HUES48 (cell line): Measurements from ENCODE around the gene USP25.

ENCODE experiments used
- H3K27ac ChIP-seq: one replicate; pipeline ENCODE4 v1.7.0; 2013; ENCODE audit warnings: low read depth, low read length, inconsistent platforms
- H3K27me3 ChIP-seq: 2 replicates; pipeline ENCODE4 v1.6.1; 2013; ENCODE audit warnings: mild to moderate bottlenecking, low read length; ENCODE audit not compliant: control insufficient read depth, insufficient read depth
- H3K36me3 ChIP-seq: 2 replicates; pipeline ENCODE4 v1.6.1; 2013; ENCODE audit warnings: low read length; ENCODE audit not compliant: control insufficient read depth, insufficient read depth
- H3K4me1 ChIP-seq: 2 replicates; pipeline ENCODE4 v1.6.1; 2013; ENCODE audit warnings: mild to moderate bottlenecking, low read length; ENCODE audit not compliant: control insufficient read depth, insufficient read depth
- H3K4me3 ChIP-seq: 2 replicates; pipeline ENCODE4 v1.5.1; 2013; ENCODE audit warnings: mild to moderate bottlenecking, low read depth, low read length
- H3K9ac ChIP-seq: 2 replicates; pipeline ENCODE4 v1.6.1; 2013; ENCODE audit warnings: mild to moderate bottlenecking, low read depth, low read length, moderate library complexity
- H3K9me3 ChIP-seq: 2 replicates; pipeline ENCODE4 v1.6.1; 2013; ENCODE audit warnings: low read length; ENCODE audit not compliant: control insufficient read depth, insufficient read depth

Gene USP25, protein sequence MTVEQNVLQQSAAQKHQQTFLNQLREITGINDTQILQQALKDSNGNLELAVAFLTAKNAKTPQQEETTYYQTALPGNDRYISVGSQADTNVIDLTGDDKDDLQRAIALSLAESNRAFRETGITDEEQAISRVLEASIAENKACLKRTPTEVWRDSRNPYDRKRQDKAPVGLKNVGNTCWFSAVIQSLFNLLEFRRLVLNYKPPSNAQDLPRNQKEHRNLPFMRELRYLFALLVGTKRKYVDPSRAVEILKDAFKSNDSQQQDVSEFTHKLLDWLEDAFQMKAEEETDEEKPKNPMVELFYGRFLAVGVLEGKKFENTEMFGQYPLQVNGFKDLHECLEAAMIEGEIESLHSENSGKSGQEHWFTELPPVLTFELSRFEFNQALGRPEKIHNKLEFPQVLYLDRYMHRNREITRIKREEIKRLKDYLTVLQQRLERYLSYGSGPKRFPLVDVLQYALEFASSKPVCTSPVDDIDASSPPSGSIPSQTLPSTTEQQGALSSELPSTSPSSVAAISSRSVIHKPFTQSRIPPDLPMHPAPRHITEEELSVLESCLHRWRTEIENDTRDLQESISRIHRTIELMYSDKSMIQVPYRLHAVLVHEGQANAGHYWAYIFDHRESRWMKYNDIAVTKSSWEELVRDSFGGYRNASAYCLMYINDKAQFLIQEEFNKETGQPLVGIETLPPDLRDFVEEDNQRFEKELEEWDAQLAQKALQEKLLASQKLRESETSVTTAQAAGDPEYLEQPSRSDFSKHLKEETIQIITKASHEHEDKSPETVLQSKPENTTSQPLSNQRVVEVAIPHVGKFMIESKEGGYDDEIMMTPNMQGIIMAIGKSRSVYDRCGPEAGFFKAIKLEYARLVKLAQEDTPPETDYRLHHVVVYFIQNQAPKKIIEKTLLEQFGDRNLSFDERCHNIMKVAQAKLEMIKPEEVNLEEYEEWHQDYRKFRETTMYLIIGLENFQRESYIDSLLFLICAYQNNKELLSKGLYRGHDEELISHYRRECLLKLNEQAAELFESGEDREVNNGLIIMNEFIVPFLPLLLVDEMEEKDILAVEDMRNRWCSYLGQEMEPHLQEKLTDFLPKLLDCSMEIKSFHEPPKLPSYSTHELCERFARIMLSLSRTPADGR

DNA sequence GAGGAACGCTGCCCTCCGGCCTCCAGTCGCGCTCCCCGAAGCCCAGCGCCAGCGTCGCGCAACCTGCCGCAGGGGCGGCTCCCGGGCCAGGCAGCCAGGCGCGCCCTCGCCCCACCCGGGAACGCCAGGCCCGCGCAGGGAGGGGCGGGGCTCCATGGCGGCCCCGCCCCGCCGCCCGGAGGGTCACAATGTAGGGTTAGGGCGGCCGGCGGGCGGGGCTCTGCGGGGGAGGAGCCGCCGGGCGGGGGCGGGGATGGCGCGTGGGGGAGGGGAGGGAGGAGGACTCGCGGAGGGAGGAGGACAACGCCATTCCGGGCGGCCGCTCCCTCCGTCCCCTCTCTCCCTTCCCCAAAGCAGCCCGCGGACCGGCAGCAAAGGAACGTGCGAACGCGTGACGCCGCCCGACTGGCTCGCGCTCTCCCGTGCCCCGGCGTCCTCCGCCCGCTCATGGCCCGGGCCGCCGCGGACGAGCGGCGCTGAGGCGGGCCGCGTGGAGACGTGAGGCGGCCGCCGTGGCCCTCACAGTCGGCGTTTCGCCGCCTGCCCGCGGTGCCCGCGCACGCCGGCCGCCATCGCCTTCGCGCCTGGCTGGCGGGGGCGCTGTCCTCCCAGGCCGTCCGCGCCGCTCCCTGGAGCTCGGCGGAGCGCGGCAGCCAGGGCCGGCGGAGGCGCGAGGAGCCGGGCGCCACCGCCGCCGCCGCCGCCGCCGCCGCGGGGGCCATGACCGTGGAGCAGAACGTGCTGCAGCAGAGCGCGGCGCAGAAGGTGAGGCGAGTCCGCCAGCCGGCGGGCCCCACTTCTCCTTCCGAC is at the start of gene USP25:
TSS of gene USP25 (plus strand) at position 309 of the 810 bp plus-strand sequence. CDS start at position 721, 412 bp downstream.
- peak within 1 kb of the TSS; percentile 92 for H3K4me3 ChIP-seq
- no peaks in the 10 kb centered on the region for H3K9me3 ChIP-seq
- peak within 1 kb of the TSS; percentile 95 for H3K9ac ChIP-seq
- H3K4me1 ChIP-seq, result peaks cover 21% of the 10 kb centered on the region
- H3K36me3 ChIP-seq, result no peaks in the 10 kb centered on the region
- no peaks in the 10 kb centered on the region for H3K27me3 ChIP-seq
- H3K27ac ChIP-seq, result peak within 1 kb of the TSS; percentile 89

DNA sequence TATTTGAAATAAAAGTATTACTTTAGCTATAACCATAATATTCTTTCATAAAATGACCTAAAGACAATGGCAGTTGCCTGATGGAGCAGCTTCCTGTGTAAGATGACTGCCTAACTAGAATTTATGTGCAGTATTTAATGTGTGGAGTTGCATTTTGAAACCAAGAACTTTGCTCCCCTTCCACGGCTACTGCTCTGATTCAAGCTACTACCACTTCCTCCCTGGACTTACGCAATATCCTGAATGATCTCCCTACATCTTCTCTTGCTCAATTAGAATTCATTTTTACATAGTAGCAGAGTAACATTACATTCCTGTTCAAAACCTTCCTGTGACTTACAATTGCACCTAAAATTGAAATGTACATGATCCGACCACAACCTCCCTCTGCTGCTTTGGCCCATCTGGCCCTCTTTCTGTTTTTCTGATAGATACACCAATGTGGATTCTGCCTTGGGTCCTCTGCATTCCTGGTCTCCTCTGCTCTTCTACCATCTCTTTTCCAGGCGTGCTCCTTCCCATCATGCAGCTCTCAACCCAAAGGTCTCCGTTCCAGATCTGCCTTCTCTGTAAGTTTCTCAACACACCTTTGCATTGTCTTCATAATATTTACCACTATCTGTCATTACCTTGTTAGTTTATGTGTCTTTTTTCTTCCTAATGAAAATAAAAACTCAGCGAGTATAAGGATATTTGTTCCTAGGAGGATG is 47.4 kb upstream of the USP25 start:
- Histone ChIP-seq H3K36me3 (no peaks in the 10 kb centered on the region), H3K27ac (no peak overlapping the region), H3K4me3 (no peak overlapping the region), H3K9me3 (no peaks in the 10 kb centered on the region), H3K9ac (no peak overlapping the region), H3K4me1 (no peaks in the 10 kb centered on the region), H3K27me3 (no peaks in the 10 kb centered on the region)

DNA sequence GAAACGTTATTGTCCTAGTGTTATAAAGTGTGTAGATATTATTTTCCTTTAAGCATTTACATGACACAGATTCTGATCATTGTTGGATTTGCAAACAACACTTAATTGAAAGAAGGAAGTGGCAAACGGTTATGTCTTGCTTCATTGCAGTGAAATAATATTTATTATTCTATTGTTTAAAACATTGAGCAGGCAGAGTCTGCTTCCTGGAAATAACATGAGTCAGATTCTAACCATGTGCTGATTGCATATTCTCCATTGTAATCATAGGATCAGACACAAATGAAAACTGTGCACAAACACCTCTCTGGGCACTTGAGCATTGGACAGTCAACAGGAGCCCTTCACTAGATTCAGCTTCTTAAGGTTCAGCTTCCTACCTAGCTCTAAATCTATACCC is 46.8 kb upstream of the USP25 start:
- H3K4me3 ChIP-seq, result no peak overlapping the region
- no peaks in the 10 kb centered on the region for H3K4me1 ChIP-seq
- no peaks in the 10 kb centered on the region for H3K27me3 ChIP-seq
- no peaks in the 10 kb centered on the region for H3K36me3 ChIP-seq
- no peak overlapping the region for H3K9ac ChIP-seq
- H3K9me3 ChIP-seq, result no peaks in the 10 kb centered on the region
- H3K27ac ChIP-seq, result no peak overlapping the region

DNA sequence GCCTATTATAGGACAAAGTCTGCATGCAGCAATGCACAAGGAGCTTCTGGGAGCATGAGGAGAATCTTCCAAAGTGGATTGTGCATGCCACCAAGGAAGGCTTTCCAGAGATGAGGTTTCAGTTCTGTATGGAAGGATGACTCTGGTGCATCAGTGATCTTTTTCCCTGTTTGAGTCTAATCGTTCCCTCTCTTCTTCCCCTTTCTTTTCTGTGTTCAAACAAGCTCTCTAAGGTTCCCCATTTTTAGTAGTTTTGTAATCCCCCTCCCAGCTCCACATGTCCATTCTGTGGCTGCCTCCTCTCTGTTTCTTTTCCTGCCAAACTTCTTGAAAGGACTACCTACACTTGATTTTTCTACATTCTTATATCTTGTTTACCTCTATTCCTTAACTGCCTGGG is 43.3 kb upstream of the USP25 start:
- H3K9ac ChIP-seq, result no peak overlapping the region
- H3K4me1 ChIP-seq, result no peaks in the 10 kb centered on the region
- no peaks in the 10 kb centered on the region for H3K9me3 ChIP-seq
- H3K27ac ChIP-seq, result no peak overlapping the region
- no peaks in the 10 kb centered on the region for H3K27me3 ChIP-seq
- no peaks in the 10 kb centered on the region for H3K36me3 ChIP-seq
- H3K4me3 ChIP-seq, result no peak overlapping the region

DNA sequence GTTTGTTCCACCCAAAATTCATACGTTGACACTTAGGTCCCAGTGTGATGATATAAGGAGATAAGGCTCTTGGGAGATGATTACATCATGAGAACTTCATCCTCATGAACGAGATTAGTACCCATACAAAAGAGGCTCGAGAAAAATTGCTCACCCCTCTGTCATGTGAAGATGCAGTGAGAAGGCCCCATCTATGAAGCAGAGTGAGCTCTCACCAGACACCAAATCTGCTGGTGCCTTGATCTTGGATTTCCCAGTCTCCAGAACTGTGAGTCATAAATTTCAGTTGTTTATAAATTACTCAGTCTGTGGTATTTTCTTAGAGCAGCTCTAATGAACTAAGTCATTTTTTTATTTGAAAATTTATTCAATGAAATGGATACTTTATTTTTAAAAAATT is 42.6 kb upstream of the USP25 start:
- Histone ChIP-seq H3K4me1 (no peaks in the 10 kb centered on the region), H3K27ac (no peak overlapping the region), H3K27me3 (no peaks in the 10 kb centered on the region)

DNA sequence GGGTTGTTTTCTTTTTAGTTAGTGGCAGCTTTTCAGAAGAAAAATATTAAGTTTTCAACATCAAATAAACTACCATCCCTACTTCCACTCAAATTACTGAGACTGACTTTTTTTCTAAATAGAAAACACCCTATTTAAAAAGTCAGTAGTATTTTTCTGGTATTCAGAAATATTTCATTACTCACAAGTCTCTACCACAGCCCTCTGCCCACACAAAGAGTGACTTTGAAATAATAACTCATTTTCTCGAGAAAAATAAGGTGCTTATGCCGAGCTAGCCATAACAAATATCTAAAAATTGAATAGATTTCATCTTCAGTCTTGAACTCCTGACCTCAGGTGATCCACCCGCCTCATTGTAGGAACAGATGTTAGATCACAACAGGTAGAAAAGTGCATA is 41.8 kb upstream of the USP25 start:
- Histone ChIP-seq H3K9me3 (no peaks in the 10 kb centered on the region), H3K36me3 (no peaks in the 10 kb centered on the region), H3K4me3 (no peak overlapping the region), H3K27ac (no peak overlapping the region), H3K9ac (no peak overlapping the region), H3K4me1 (no peaks in the 10 kb centered on the region), H3K27me3 (no peaks in the 10 kb centered on the region)

More for the DNA sequence above, 42.6 kb upstream of the USP25 start:
- no peaks in the 10 kb centered on the region for H3K9me3 ChIP-seq
- H3K36me3 ChIP-seq, result no peaks in the 10 kb centered on the region
- H3K9ac ChIP-seq, result no peak overlapping the region
- no peak overlapping the region for H3K4me3 ChIP-seq

DNA sequence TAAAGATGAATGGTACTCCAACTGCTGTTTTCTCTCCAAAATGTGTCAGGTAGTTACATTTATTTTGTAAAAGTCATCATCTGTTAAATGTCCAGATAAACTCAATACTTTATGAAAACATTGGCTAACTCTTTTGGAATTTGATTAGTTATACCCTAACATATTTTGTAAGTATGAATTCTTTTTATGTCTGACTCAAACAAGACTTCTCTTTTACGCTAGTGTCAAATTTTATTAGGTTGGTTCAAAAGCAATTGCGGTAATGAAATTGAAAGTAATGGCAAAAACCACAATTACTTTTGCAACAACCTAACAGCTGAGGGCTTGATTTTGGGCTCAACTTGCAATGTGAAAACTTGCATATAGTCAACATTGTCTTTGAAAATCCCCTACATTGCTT is 41.0 kb upstream of the USP25 start:
- Histone ChIP-seq H3K27ac (no peak overlapping the region), H3K9me3 (no peaks in the 10 kb centered on the region), H3K27me3 (no peaks in the 10 kb centered on the region), H3K4me3 (no peak overlapping the region), H3K36me3 (no peaks in the 10 kb centered on the region), H3K9ac (no peak overlapping the region), H3K4me1 (no peaks in the 10 kb centered on the region)

DNA sequence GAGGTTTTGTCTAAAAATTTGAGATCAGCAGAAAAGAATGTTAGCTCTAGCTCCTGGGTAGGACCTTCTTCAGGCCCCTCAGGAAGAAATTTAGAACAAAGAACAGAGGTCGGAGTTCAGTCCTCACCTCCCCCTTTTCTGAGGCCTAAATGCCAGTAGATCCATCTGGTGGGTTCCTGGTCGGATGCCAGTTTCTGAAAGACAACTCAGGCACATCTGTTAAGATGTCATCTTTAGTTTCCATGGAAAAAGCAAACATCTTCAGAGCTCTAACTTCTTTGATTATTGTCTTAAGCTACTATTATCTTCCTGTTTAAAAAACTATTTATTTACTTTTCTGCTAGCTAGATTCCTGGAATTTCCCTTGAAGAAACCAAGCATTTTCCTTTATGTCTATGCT is 37.1 kb upstream of the USP25 start:
- no peak overlapping the region for H3K9ac ChIP-seq
- H3K27ac ChIP-seq, result no peak overlapping the region

DNA sequence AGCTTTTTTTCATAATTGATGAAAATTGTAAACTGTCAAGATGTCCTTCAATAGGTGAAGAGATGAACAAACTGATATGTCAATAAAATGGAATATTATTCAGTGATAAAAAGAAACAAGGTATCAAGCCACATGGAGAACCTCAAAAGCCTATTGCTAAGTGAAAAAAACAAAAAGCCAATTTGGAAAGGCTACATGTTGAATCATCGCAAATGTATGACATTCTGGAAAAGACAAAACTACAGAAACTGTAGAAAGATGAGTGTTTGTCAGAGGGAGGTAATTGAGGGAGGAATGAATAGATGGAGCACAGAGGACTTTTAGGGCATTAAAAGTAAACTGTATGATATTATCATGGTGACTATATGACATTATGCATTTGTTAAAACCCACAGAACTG is 34.5 kb upstream of the USP25 start:
- no peaks in the 10 kb centered on the region for H3K27me3 ChIP-seq
- no peak overlapping the region for H3K27ac ChIP-seq
- H3K4me3 ChIP-seq, result no peak overlapping the region
- no peaks in the 10 kb centered on the region for H3K4me1 ChIP-seq
- no peaks in the 10 kb centered on the region for H3K9me3 ChIP-seq
- H3K36me3 ChIP-seq, result no peaks in the 10 kb centered on the region
- H3K9ac ChIP-seq, result no peak overlapping the region

More for the DNA sequence above, 37.1 kb upstream of the USP25 start:
- H3K36me3 ChIP-seq, result no peaks in the 10 kb centered on the region
- no peaks in the 10 kb centered on the region for H3K4me1 ChIP-seq
- H3K4me3 ChIP-seq, result no peak overlapping the region
- no peaks in the 10 kb centered on the region for H3K27me3 ChIP-seq
- no peaks in the 10 kb centered on the region for H3K9me3 ChIP-seq

DNA sequence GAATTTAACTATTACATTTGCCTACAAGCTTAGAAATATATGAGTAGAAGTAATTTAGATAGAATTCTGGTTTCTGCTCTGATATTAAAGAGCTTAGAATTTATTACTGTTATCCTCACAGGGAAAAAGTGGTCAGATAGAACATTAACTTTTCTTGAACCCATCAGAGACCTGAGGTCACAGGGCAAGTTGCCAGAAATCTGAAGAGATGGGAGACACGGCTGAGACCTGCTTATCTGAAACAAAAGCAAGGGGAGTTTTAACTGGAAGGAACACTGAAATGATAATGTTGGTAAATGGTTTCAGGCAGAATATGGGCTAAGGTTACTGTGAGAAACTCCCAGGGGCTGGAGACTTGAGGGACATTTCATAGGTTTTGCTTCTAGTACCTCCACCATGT is 28.0 kb upstream of the USP25 start:
- no peak overlapping the region for H3K27ac ChIP-seq
- no peaks in the 10 kb centered on the region for H3K36me3 ChIP-seq
- no peak overlapping the region for H3K9ac ChIP-seq
- H3K27me3 ChIP-seq, result no peaks in the 10 kb centered on the region
- H3K4me3 ChIP-seq, result no peak overlapping the region
- H3K9me3 ChIP-seq, result peaks cover 4% of the 10 kb centered on the region; the same call in 1 of the 2 replicates
- no peaks in the 10 kb centered on the region for H3K4me1 ChIP-seq
